IMR-90 (cell line): ENCODE measurements around the gene AZGP1.

Experiments
- BHLHE40 ChIP-seq: fragments of 150-350 bp; IDR thresholded peaks from 2 replicates; pipeline ENCODE4 v1.6.1; 2016; ENCODE audit warnings: mild to moderate bottlenecking, low read depth, low read length
- CEBPB ChIP-seq: IDR thresholded peaks from 2 replicates; pipeline ENCODE4 v1.6.1; 2012; ENCODE audit warnings: low read depth, low read length, improper control_type of control experiment
- ELK1 ChIP-seq: fragments of 150-350 bp; IDR thresholded peaks from 2 replicates; pipeline ENCODE4 v1.6.1; 2016; ENCODE audit warnings: low read depth, mild to moderate bottlenecking, low read length, moderate library complexity, borderline replicate concordance
- MAFK ChIP-seq: IDR thresholded peaks from 2 replicates; pipeline ENCODE4 v1.6.1; 2012; ENCODE audit warnings: low read depth, low read length, improper control_type of control experiment
- MXI1 ChIP-seq: IDR thresholded peaks from 2 replicates; pipeline ENCODE4 v1.6.1; 2012; ENCODE audit warnings: low read depth, mild to moderate bottlenecking, low read length, moderate library complexity, borderline replicate concordance
- NFE2L2 ChIP-seq: fragments of 150-350 bp; IDR thresholded peaks from 2 replicates; pipeline ENCODE4 v1.6.1; 2016; ENCODE audit warnings: low read depth, mild to moderate bottlenecking, low read length
- POLR2A ChIP-seq: IDR thresholded peaks from 2 replicates; pipeline ENCODE4 v1.6.1; 2012; ENCODE audit warnings: mild to moderate bottlenecking, low read depth, low read length
- RAD21 ChIP-seq: IDR thresholded peaks from 2 replicates; pipeline ENCODE4 v1.6.1; 2012; ENCODE audit warnings: low read length, improper control_type of control experiment
- RCOR1 ChIP-seq: IDR thresholded peaks from 2 replicates; pipeline ENCODE4 v1.6.1; 2012; ENCODE audit warnings: mild to moderate bottlenecking, low read length, improper control_type of control experiment; ENCODE audit not compliant: insufficient replicate concordance
- USF2 ChIP-seq: fragments of 150-350 bp; IDR thresholded peaks from 2 replicates; pipeline ENCODE4 v1.6.1; 2017; ENCODE audit warnings: mild to moderate bottlenecking, antibody characterized with exemption, low read length, low read depth
- TF ChIP-seq, protein P1 (sequence below): conservative IDR thresholded peaks from 2 replicates; pipeline ENCODE4 v1.5.1; 2012; ENCODE audit warnings: mild to moderate bottlenecking, low read depth, low read length, improper control_type of control experiment

DNA sequence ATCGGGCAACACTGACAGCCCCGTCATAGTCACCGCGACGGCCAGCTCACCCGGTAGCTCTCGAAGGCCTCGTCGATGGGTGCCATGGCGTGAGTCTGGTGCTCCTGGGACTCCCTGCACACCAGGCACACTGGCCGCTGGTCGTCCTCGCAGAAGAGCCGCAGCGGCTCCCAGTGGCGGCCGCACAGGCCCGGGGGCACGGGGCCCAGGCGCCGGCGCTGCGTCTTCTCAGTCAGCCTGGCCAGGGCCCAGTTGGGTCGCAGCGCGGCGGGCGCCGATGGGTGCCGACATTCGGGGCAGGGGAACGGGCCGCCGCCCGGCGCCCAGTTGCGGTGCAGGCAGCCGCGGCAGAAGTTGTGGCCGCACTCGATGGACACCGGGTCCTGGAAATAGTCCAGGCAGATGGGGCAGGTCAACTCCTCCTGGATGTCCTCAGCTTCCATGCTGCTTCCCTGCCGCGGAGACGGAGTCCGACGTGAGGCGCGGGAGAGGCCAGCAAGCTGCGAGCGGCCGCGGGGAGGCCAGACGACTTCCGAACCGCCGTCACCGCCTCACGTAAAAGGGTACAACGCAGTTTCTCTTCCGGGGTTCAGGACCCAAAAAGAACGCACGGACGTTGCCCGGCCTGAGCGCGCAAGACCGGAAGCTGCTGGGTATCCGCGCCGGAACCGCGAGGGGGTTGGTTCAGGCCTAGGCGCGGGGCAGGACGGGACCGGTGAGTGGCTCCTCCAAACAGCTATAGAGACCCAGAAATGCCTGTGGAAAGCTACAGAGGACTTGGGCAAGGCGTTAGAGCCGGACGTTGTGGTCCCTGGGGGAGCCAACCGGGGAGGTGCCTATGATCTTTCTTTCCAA, 56.6 kb downstream of the AZGP1 start, which contains the start of gene TRIM4:
- TF ChIP-seq MXI1 (peak; percentile 42; the same call in 1 of the 2 replicates), POLR2A (peak; percentile 84), MAFK (no peak), RAD21 (no peak), BHLHE40 (no peak), NFE2L2 (no peak), CEBPB (no peak), RCOR1 (peak; percentile 29), USF2 (no peak), ELK1 (no peak)
- TF ChIP-seq, protein P1, sequence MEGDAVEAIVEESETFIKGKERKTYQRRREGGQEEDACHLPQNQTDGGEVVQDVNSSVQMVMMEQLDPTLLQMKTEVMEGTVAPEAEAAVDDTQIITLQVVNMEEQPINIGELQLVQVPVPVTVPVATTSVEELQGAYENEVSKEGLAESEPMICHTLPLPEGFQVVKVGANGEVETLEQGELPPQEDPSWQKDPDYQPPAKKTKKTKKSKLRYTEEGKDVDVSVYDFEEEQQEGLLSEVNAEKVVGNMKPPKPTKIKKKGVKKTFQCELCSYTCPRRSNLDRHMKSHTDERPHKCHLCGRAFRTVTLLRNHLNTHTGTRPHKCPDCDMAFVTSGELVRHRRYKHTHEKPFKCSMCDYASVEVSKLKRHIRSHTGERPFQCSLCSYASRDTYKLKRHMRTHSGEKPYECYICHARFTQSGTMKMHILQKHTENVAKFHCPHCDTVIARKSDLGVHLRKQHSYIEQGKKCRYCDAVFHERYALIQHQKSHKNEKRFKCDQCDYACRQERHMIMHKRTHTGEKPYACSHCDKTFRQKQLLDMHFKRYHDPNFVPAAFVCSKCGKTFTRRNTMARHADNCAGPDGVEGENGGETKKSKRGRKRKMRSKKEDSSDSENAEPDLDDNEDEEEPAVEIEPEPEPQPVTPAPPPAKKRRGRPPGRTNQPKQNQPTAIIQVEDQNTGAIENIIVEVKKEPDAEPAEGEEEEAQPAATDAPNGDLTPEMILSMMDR, result peak; percentile 29; the same call in 1 of the 2 replicates
